HG02763 (cell line): Measurements from ENCODE around the gene ADAMTS17.
"Not testable (repeated sequence)": the region's sequence is repeated elsewhere in the genome, so short reads cannot be mapped to it uniquely, and the experiment has no call there.

ENCODE experiments used
- ATAC-seq: cut with Tn5 transposase; IDR thresholded peaks from one replicate; pipeline ENCODE4 v1.9.1; 2021; ENCODE audit warnings: mild to moderate bottlenecking, moderate library complexity; ENCODE audit not compliant: unreplicated experiment

The ADAMTS17 gene

DNA sequence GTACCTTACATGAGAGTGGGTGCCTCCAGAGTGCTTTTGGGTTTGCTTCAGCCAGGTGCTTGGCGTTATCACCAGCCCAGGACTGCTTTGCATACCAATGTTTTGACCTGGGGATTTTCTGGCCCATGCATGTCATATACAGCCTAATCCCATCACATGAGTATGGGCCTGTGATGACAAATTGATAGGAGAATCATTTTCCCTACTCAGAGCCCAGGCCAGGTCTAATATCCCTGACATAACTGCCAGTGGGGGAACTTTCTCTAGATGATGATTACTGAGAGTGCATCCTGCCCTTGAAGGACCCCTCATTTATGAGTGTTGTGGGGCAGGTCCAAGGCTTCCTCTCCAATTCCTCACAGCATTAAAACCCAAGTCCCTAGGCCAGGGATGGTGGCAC, 411.1 kb downstream of the ADAMTS17 start:
- ATAC-seq, result no peak

DNA sequence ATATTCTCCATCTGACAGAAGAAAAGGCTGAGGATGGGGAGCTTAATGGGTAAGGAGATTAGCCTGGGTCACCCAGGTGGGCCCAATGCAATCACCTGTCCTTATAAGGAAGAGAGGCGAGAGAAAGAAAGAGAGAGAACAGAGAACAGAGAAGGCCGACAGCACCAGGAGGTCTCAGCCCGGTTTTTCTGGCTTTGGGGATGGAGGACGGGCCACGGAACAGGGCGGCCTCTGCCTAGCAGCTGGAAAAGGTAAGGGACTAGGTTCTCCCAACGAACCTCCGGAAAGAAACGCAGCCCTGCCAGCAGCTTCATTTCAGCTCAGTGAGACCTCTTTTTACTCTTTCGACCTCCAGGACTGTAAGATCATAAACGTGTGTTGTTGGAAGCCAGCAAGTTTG, 412.5 kb downstream of the ADAMTS17 start:
- no peak for ATAC-seq

DNA sequence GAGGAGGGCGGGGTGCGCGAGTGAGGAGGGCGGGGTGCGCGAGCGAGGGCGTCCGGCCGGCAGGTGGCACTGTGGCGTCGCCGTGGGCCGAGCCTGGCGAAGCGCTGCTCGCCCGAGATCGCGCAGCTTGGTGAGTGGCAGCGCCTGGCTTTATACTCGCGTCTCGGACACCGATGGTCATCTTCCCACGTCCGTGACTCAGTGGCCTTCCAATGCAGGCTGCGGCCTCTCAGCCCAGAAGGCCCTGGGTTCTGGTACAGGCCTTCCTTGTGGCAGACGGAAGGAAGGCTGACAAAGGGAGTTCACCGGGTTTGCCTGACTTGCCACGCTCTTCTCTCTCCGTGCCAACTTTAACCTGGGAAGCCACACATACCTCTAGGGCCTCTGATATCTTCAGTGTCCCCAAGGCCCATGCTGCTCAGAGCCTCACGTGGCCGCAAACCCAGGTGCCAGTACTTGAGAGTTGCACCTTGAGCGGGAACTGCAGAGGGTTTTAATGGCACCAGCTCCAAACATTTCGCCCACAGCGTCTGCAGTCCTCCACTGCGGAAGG, 413.3 kb downstream of the ADAMTS17 start:
- ATAC-seq, result peak; percentile 98

DNA sequence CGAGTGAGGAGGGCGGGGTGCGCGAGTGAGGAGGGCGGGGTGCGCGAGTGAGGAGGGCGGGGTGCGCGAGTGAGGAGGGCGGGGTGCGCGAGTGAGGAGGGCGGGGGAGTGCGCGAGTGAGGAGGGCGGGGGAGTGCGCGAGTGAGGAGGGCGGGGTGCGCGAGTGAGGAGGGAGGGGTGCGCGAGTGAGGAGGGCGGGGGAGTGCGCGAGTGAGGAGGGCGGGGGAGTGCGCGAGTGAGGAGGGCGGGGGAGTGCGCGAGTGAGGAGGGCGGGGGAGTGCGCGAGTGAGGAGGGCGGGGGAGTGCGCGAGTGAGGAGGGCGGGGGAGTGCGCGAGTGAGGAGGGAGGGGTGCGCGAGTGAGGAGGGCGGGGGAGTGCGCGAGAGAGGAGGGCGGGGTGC, 415.2 kb downstream of the ADAMTS17 start:
- not testable (repeated sequence) for ATAC-seq

DNA sequence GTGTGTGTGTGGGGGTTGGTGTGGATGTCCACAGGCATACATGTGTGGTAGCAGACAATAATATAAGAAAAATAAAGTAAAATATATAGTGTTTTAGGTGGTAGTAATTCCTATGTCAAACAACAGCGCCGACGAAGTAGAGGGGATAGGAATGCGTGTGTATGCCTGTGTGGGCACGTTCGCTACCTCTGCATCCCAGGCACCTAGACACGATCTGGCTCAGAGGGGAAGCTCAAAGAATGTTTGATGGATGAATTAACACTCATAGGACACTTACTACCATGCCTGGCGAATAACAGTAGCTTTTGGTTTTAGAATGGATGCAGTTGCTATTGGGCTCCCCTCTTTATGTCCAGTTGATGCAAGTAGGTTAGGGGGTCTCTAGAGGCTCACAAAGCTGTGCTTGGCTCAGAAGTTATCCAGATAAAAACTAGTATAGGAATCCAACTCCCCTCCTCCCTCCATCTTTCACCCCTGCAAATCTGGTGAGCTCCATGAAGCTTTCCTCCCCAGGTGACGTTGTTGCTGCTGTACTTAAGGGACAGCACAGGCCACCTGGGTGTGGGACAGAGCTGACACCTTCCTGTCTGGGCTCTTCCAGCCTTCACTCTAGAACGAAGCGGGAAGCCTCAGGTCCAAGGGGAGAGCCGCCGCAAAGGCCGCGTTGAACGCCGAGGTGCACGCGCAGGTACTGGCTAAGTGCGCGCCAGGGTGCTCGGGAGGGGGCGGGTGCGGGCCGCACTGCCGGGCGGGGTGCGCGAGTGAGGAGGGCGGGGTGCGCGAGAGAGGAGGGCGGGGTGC, 415.9 kb downstream of the ADAMTS17 start:
- no peak for ATAC-seq

DNA sequence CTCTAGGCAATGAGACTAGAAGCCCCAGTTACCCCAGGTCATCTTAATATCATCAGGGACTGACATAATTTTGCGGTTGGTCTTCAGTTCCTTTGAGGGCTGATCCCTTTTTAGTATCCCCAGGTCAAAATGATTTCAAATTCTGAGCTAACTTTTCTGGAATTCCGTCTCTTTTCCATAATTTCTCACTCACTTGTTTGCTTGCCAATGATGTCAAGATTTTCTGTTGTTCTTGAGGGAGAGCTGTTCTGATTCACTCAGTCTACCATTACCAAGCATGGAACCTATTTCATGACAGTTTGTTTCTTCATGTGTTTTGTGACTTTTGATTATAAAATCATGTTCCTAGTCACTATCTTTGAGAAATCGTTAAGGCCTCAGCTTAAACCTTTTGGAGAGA, 418.1 kb downstream of the ADAMTS17 start:
- ATAC-seq, result no peak
